Keratinocyte (primary cell): Measurements from ENCODE around the gene SLC39A9. TPM values are rescaled to one million over a fixed set of nuclear protein-coding genes. Genes with fewer than 3 reads are reported as not detected.

Source experiments
- DNase-seq: peaks from one replicate; pipeline ENCODE4 v3.0.0-alpha.2; 2011; ENCODE audit warnings: low read depth, missing footprints, low spot score
- FAIRE-seq: peaks from 2 replicates; lab custom pipeline; 2011; peaks lifted over from hg19 to GRCh38; lab: Jason Lieb, UNC
- H2AFZ ChIP-seq: 2 replicates; pipeline ENCODE4 v1.6.0; 2012; ENCODE audit warnings: low read length, control low read depth, inconsistent platforms; ENCODE audit not compliant: control insufficient read depth
- H3K27ac ChIP-seq: 2 replicates; pipeline ENCODE4 v1.5.1; 2011; ENCODE audit warnings: low read length; ENCODE audit not compliant: control insufficient read depth, insufficient read depth
- H3K27me3 ChIP-seq: 3 replicates; pipeline ENCODE4 v1.6.0; 2011; ENCODE audit warnings: low read length; ENCODE audit not compliant: control insufficient read depth, insufficient read depth; ENCODE audit errors: extremely low read depth
- H3K36me3 ChIP-seq, 2 experiments: 2 replicates in 1 of 2; 3 replicates in 1 of 2; pipeline ENCODE4 v1.5.1; 2011; ENCODE audit warnings: low read length in 2 of 2, mild to moderate bottlenecking in 1 of 2; ENCODE audit not compliant: control insufficient read depth in 2 of 2, insufficient read depth in 2 of 2; ENCODE audit errors: extremely low read depth in 1 of 2
- H3K4me1 ChIP-seq: 3 replicates; pipeline ENCODE4 v1.5.1; 2011; ENCODE audit warnings: low read length; ENCODE audit not compliant: control insufficient read depth, insufficient read depth; ENCODE audit errors: extremely low read depth
- H3K4me2 ChIP-seq: 3 replicates; pipeline ENCODE4 v1.6.0; 2011; ENCODE audit warnings: low read depth, low read length; ENCODE audit not compliant: control insufficient read depth, insufficient read depth; ENCODE audit errors: extremely low read depth
- H3K4me3 ChIP-seq, 3 experiments: fragments of 200-600 bp in 1 of 3; sonication (generic) in 1 of 3; 2 replicates in 2 of 3; 3 replicates in 1 of 3; pipeline ENCODE4 v1.5.1; 2011 to 2016; ENCODE audit warnings: low read length in 3 of 3, mild to moderate bottlenecking in 3 of 3, control low read depth in 2 of 3, inconsistent platforms in 1 of 3, low read depth in 1 of 3, mixed read lengths in 1 of 3, mixed run types in 1 of 3, moderate library complexity in 1 of 3; ENCODE audit not compliant: control insufficient read depth in 2 of 3, insufficient read depth in 2 of 3; ENCODE audit errors: extremely low read depth in 1 of 3
- H3K79me2 ChIP-seq: 2 replicates; pipeline ENCODE4 v1.6.0; 2012; ENCODE audit warnings: low read length; ENCODE audit not compliant: control insufficient read depth, insufficient read depth
- H3K9ac ChIP-seq: 3 replicates; pipeline ENCODE4 v1.6.0; 2011; ENCODE audit warnings: low read length; ENCODE audit not compliant: control insufficient read depth, insufficient read depth; ENCODE audit errors: extremely low read depth
- H3K9me1 ChIP-seq: 3 replicates; pipeline ENCODE4 v1.6.0; 2011; ENCODE audit warnings: low read length; ENCODE audit not compliant: control insufficient read depth, insufficient read depth; ENCODE audit errors: extremely low read depth
- H3K9me3 ChIP-seq: 2 replicates; pipeline ENCODE4 v1.5.1; 2012; ENCODE audit warnings: low read depth, low read length; ENCODE audit not compliant: control insufficient read depth
- H4K20me1 ChIP-seq: 3 replicates; pipeline ENCODE4 v1.6.0; 2011; ENCODE audit warnings: low read length; ENCODE audit not compliant: control insufficient read depth, insufficient read depth; ENCODE audit errors: extremely low read depth
- EZH2 ChIP-seq: IDR thresholded peaks from one replicate; pipeline ENCODE4 v1.6.1; 2012; ENCODE audit warnings: inconsistent platforms, mild to moderate bottlenecking, low read length, moderate library complexity
- dilution Hi-C: fragments of 300-500 bp; cut with MboI; formaldehyde crosslinking; loops from one replicate; pipeline ENCODE4 v1.7.0; 2020; ENCODE audit warnings: low sequenced_read_pairs; ENCODE audit not compliant: extremely low pct_ligation_motif_present
- polyA plus RNA-seq, 5 experiments: library from polyadenylated mRNA; depleted of rRNA in 3 of 5; stranded (reverse) in 3 of 5; stranded (forward) in 1 of 5; unstranded in 1 of 5; fragments of >200 nt; gene quantifications; 1 replicate in 1 of 5; 2 replicates in 3 of 5; 3 replicates in 1 of 5; pipeline versions ENCODE4 v1.2.1 to v1.2.3, GENCODE V29; 2011 to 2012; ENCODE audit warnings: missing spikeins in 2 of 5, low read depth in 1 of 5, low replicate concordance in 1 of 5
- TF ChIP-seq, protein P1 (sequence below), 3 experiments: IDR thresholded peaks in 1 of 3; conservative IDR thresholded peaks in 1 of 3; optimal IDR thresholded peaks in 1 of 3; 2 replicates in 2 of 3; 3 replicates in 1 of 3; pipeline versions ENCODE3 to v1.5.1; 2011; ENCODE audit warnings: low read length in 3 of 3, mild to moderate bottlenecking in 3 of 3, moderate library complexity in 2 of 3, control low read depth in 1 of 3, inconsistent platforms in 1 of 3; ENCODE audit not compliant: insufficient read depth in 2 of 3; ENCODE audit errors: extremely low read depth in 1 of 3

The SLC39A9 gene
- polyA plus RNA-seq, 1 donor (not counting 4 experiments of a cell fraction or from before 2014, with no cell fraction given): 58.8 TPM

DNA sequence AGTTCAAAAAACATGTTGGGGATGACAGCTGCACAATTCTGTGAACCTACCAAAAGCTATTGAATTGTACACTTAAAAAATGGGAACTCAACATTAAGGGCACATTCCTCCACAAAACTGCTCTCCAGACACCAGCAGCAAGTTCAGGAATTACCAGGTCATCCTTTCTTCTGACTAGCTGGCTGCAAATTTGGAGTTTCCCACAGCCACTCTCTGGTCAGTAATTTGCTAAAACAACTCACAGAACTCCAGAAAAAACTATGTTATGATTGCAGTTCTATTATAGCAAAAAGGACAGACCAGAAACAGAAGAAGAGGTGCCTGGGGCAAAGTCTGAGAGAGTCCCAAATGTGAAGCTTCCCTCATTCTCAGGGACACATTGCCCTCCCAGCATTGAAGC, 65.9 kb downstream of the SLC39A9 start:
- no peaks in the 10 kb centered on the region for H3K79me2 ChIP-seq
- dilution Hi-C loops: no loop called here
- DNase-seq: no peak
- H3K9me1 ChIP-seq: no peaks in the 10 kb centered on the region
- H3K9ac ChIP-seq: no peak overlapping the region
- no peak for TF ChIP-seq EZH2
- TF ChIP-seq, protein P1, sequence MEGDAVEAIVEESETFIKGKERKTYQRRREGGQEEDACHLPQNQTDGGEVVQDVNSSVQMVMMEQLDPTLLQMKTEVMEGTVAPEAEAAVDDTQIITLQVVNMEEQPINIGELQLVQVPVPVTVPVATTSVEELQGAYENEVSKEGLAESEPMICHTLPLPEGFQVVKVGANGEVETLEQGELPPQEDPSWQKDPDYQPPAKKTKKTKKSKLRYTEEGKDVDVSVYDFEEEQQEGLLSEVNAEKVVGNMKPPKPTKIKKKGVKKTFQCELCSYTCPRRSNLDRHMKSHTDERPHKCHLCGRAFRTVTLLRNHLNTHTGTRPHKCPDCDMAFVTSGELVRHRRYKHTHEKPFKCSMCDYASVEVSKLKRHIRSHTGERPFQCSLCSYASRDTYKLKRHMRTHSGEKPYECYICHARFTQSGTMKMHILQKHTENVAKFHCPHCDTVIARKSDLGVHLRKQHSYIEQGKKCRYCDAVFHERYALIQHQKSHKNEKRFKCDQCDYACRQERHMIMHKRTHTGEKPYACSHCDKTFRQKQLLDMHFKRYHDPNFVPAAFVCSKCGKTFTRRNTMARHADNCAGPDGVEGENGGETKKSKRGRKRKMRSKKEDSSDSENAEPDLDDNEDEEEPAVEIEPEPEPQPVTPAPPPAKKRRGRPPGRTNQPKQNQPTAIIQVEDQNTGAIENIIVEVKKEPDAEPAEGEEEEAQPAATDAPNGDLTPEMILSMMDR (optimal IDR thresholded peaks at IDR 0.05 in 1 of 3, IDR thresholded peaks at IDR 0.05 in 1 of 3, conservative IDR thresholded peaks at IDR 0.05 in 1 of 3; ENCODE audit: extremely low read depth in 1 of 3, insufficient read depth in 2 of 3, low read length in 3 of 3): no peak
- no peaks in the 10 kb centered on the region for H3K4me1 ChIP-seq
- H3K27ac ChIP-seq: no peak overlapping the region
- no peaks in the 10 kb centered on the region for H3K9me3 ChIP-seq
- H3K36me3 ChIP-seq: peaks cover 0 to 8% of the 10 kb centered on the region in 2 experiments
- H4K20me1 ChIP-seq: no peaks in the 10 kb centered on the region
- no peak overlapping the region for H3K4me2 ChIP-seq
- no peaks in the 10 kb centered on the region for H3K27me3 ChIP-seq
- no peak overlapping the region for H2AFZ ChIP-seq
- no peak for FAIRE-seq
- H3K4me3 ChIP-seq: no peak overlapping the region

DNA sequence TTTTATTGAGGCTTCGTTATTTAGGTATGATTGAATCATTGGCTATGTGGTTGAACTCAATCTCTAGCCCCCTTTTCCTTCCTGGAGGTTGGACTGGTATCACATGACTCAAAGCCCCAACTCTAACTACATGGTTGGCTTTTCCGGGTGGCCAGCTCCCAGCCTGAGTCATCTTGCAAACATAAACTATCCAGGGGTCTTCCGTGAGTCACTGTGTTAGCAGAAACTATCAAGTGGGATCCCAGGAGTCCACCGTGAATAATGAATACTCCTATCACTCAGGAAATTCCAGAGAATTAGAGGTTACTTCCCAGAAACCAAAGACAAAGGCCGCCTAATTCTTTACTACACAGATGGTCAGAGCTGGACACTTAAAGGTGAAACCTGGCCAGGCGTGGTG, 66.3 kb downstream of the SLC39A9 start:
- no peak for FAIRE-seq
- Histone ChIP-seq H3K4me1 (no peaks in the 10 kb centered on the region), H3K36me3 (peaks cover 0 to 8% of the 10 kb centered on the region in 2 experiments), H3K79me2 (no peaks in the 10 kb centered on the region), H3K9me1 (no peaks in the 10 kb centered on the region), H2AFZ (no peak overlapping the region), H3K4me3 (no peak overlapping the region), H3K9me3 (no peaks in the 10 kb centered on the region), H3K27ac (no peak overlapping the region), H4K20me1 (no peaks in the 10 kb centered on the region), H3K4me2 (no peak overlapping the region), H3K9ac (no peak overlapping the region), H3K27me3 (no peaks in the 10 kb centered on the region)
- dilution Hi-C loops: no loop called here
- no peak for TF ChIP-seq EZH2
- TF ChIP-seq, protein P1 (optimal IDR thresholded peaks at IDR 0.05 in 1 of 3, IDR thresholded peaks at IDR 0.05 in 1 of 3, conservative IDR thresholded peaks at IDR 0.05 in 1 of 3; ENCODE audit: extremely low read depth in 1 of 3, insufficient read depth in 2 of 3, low read length in 3 of 3): no peak
- DNase-seq: no peak
